HK-2 (cell line): ENCODE results near the gene DAPP1.
"Not testable (repeated sequence)": the region's sequence is repeated elsewhere in the genome, so short reads cannot be mapped to it uniquely, and the experiment has no call there.

ENCODE experiments used
- DNase-seq: peaks from one replicate; pipeline ENCODE4 v3.0.0-alpha.2; 2018; ENCODE audit not compliant: unreplicated experiment

The DAPP1 gene

GRCh38 chr4:99816545-99817308 is at the start of gene DAPP1:
Gene DAPP1, plus strand, starts transcription at chr4:99816827. Its CDS starts 87 bp downstream, at chr4:99816914.
- DNase-seq: no peak

- not testable (repeated sequence) for DNase-seq
Measured at GRCh38 chr4:99770842-99771241, 45.8 kb upstream of the DAPP1 start.

GRCh38 chr4:99783940-99784339 is 32.7 kb upstream of the DAPP1 start:
- DNase-seq: no peak

DNA sequence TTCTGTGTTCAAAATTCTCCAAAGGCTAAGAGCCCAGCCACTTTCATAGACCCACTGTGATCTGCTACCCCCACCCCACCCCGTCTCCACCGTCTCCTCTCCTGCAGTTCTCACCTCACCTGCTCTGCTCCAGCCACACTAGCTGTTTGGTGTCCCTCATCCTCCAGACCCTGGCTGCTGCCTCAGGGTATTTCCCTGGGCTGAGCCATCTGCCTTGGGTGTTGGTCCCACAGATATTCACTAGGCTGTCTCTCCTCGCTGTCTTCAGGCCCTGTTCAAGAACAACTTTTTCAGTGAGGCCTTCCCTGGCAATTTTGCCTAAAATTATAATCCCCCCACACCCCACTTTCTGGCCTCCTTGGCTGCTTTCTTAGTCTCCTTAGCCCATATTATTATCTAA is 31.8 kb upstream of the DAPP1 start:
- no peak for DNase-seq

DNA sequence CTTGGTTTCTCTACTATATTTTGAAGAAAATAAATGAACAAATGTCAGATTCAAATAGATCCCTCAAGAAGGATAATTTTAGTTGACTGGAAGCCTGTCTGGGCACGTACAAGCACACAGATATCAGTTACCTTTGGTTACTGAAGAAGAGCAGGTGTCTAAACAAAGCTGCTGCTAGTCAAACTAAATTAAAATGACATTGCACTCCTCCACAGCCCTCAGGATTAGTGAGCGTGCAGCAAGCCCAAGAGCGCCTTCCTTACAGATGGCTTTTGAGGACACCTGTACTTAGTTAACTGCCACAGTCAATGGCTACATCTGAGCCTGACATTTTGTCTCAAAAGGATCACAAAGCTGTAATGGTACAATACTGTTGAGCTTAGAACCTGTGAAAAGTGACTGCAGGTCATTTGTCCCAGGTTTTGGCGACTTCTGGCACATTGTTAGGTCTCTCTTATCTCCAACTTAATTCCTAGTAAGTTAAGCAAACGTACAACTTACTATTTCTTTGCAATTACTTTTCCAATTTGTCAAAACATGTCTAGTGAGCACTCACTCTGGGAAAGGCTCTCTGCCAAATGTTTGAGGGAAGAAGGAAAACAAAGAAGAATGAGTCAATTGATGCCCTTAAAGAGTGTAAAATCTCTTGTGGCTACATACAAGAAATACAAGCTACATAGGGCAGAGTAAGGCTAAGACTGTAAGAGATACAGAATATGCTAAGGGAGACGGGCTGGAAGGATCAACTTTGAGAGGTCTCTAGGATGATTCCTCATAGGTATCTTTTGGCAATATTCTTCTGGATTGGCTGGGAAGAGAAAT is 25.6 kb upstream of the DAPP1 start:
- no peak for DNase-seq

DNA sequence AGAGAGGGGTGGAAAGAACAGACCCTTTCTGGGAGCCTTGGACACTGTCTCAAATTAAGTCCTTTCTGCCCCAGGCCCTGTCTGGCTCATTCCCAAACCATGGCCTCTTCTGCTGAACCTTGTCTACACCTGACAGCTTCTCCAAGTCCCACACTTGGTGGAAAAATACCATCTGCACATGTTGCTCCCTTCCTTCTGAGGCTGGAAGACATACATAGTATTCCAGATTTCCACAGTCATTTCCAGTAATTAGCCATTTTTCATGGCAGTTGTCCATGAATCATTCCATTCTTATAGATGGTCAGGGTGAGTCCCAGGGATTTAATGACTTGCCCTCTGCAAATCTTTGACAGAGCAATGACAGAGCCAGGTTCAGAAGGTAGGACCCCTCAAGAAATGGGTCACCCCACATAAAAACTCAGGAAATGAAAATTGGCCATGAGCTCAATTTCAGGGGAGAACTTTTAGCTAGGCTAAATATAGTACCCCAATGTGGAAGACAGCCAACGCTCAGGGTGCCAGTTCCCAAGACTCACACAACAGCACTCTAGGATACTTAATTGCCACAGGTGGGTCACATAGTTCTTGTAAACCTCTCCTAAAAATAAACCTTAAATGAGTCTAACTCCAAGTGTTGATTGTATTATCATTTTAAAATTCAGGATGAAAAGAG is 16.2 kb upstream of the DAPP1 start:
- DNase-seq: no peak

DNA sequence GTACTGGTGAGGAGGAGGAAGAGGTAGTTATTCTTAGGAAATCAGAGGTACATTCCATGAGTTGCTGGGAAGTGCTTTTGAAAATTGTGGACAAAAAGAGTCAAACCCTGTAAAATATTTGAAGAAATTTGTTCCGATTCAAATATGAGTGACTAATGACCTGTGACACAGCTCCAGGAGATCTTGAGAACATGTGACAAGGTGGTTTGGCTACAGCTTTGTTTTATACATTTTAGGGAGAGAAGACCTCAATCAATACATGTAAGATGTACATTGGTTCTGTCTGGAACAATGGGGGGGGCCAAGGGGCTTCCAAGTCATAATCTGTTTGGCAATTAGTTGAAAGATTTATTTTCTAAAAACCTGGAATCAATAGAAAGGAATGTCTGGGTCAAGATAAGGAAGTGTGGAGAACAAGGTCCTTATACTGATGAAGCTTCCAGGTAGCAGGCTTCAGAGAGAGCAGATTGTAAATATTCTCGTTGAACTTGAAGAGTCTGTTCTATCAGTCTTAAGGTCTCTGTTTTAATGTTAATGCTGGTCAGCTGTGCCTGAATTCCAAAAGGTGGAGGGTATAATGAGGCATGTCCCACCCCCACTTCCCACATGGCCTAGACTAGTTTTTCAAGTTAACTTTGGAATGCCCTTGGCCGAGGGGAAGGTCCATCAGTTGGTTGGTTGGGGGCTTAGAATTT is 15.5 kb upstream of the DAPP1 start:
- DNase-seq: no peak

DNA sequence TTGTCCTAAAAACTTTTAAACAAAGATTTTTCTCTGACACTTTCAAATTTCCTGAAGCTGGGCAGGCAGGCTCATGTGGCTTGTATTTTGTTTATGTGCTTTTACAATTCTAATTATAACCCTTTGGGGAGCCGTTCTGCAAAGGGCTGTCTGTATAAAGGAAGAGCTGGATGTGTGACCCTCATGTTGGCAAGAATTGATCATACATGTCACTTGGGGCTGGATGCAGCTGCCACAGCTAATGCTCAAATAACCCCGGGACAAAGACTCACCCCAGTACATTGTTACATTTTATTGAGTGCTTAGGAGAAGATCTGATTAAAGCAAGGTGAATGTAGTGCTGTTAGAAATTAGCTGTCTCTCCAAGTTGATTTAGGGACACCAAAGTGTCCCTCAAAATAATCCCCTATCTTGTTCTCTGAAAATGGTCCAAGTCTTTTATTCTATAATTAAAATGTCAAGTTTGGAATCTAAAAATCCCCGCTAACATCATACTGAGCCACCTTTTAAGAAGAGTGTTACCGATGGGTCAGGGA is 13.0 kb upstream of the DAPP1 start:
- no peak for DNase-seq

DNA sequence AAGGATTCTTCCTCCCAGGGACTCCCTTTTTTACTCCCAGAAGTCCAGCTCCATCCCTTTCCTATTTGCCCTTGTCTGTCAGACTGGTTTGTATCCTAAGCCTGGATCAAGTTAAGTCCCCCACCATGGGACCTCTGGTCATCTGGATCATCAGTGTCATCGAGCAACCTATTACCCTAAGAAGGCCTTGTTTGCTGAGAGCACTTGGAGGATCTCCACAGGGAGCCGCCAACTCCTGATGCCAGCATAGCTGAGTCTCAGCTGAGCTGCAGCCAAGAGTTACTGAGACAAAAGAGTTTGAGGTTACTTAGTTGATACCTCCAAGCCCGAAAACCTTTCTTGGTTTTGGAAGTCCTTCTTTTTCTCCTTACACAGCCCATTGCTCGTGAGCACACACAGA is 10.1 kb upstream of the DAPP1 start:
- no peak for DNase-seq

- DNase-seq: no peak
Measured at GRCh38 chr4:99807666-99808065, 9.0 kb upstream of the DAPP1 start.

- peak; percentile 57 for DNase-seq
Measured at GRCh38 chr4:99808260-99808857, 8.3 kb upstream of the DAPP1 start.

GRCh38 chr4:99809326-99809725 is 7.3 kb upstream of the DAPP1 start:
- no peak for DNase-seq

- DNase-seq: no peak
Measured at GRCh38 chr4:99810536-99810935, 6.1 kb upstream of the DAPP1 start.

DNA sequence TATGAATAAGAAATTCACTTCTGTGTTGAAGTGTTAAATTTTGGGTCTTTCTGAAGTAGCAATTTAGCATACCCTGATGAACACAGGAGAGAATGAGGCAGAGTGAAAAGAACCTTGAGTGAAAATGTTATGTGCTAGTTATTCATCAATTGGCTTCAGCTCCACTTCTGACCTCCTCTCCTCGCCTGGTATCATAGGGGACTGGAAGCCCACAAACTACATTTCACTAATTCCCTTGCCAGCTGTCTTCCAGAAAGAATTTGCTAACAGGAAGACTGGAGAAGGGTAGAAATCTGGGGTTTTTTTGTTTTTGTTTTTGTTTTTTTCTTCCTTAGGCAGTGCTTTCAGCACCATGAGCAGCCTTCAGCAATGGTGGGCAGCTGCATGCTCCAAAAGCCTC is 5.5 kb upstream of the DAPP1 start:
- no peak for DNase-seq

DNA sequence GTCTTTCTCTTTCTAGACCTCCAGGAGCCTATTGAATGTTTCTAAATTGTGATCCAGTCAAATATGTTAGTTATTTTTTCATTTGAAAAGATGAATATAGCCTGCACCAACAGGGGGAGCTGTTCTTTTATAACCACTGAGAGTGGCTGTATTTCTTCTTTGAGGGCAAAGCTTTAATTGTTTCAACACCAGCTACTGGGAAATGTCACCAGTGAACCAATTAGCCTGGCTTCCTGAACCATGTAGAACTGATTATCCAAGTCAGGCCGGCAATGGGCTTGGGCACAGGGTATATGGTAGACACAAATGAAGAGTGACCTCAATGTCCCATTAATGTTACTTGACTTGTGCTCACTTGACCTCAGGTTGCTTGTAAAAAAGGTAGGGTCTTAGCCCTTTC is 4.8 kb upstream of the DAPP1 start:
- no peak for DNase-seq

GRCh38 chr4:99815597-99816011 is 1.0 kb upstream of the DAPP1 start:
- peak; percentile 9 for DNase-seq

GRCh38 chr4:99817309-99817890 is 773 bp downstream of the DAPP1 start:
- no peak for DNase-seq

GRCh38 chr4:99818661-99819060 is 2.0 kb downstream of the DAPP1 start:
- DNase-seq: no peak

- DNase-seq: no peak
Measured at GRCh38 chr4:99821918-99822503, 5.4 kb downstream of the DAPP1 start.

DNA sequence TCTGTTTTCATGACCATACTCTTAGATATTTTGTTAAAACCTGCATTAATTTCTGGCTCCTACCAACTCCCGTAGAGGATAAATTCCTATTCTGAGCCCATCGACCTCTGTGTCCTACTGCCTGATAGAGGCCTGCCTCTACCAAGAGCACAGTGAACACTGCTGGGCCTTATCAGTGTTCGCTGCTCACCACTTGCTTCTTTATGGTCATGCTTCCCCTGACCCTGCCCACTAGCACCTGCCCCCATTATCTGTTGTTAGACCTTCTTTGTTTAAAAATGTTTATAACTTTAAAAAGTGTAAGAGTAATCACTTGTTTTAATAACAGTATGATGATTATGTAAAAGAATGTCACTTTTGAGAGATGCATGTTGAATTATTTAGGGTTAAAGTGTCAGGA is 6.1 kb downstream of the DAPP1 start:
- no peak for DNase-seq
